Femur (tissue), 1 donor: Measurements from ENCODE around the gene USP16.
"Not testable (repeated sequence)": the region's sequence is repeated elsewhere in the genome, so short reads cannot be mapped to it uniquely, and the experiment has no call there.

Experiments
- DNase-seq: peaks from one replicate; pipeline ENCODE4 v3.0.0-alpha.2; 2017

USP16 gene

DNA sequence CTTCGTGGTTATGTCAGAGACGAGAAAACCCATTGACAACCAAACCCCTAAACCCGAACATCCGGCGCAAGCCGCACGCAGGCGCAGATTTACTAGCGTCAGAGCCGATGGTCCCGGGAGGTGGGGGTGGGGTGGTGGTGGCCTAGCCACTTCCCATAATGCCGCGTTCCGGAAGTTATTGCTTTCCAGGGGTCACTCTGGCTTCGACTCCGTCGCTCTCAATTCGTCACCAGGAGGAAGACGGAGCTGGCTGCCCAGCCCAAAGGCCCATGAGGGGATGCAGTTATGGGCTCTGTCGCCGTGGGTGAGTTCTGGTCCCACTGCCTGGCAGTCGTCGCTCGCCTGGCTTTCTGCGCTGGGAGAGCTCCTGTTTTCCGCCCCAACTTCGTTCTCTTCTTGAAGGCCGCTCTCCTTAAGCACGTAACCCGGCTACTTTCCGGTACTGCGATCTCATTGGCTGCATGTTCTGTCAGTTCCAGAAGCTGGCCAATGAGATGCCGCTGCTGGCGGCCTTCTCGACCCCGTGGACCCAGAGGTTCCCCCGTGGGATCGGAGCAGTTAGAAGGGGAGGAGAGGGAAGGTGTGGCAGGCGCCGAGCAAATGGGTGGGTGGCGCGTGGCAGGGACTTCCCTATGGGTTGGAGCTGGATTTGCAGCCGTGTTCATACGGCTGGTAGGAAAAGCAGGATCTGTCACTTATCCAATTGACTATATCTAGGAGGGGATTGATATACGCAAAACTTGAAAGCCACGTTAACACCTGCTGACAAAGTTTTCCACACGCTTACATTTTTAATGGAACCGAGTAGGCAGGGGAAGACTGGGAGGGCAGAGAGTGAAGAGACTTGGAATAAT lies at the start of gene USP16:
TSS of gene USP16 (plus strand) at position 195 of the 854 bp plus-strand sequence. CDS start 3,246 bp downstream, outside the sequence.
- peak; percentile 98 for DNase-seq

DNA sequence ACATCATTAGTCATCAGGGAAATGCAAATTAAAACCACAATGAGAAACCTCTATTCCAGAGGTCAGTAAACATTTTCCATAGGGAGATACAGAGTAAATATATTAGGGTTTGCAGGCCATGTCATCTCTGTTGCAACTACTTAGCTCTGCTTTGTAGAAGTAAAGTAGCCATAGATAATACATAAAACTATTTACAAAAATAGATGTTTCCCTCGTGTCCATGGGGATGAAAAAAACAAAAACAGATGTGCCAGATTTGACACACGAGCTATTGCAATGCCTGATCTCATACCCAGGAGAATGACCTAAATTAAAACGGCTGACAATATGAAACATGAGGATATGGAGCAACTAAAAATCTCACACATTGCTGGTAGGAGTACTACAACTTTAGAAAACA lies 49.1 kb upstream of the USP16 start:
- no peak for DNase-seq

DNA sequence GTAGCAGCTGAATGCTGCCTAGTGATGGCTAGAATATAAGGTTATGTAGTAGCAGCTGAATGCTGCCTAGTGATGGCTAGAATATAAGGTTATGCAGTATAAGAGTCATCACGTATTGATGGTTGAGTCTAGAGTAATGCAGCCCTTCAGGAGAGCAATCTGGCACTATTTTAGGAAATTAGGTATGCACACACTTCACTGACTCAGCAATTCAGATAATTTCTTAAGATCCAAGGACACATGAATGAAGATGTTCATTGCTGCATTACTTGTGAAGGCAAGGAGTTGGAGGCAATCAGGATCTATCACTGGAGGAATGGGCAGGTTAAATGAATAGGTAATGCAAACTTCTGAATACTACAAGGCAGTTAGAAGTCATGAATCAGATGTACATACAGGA lies 45.4 kb upstream of the USP16 start:
- DNase-seq = no peak

DNA sequence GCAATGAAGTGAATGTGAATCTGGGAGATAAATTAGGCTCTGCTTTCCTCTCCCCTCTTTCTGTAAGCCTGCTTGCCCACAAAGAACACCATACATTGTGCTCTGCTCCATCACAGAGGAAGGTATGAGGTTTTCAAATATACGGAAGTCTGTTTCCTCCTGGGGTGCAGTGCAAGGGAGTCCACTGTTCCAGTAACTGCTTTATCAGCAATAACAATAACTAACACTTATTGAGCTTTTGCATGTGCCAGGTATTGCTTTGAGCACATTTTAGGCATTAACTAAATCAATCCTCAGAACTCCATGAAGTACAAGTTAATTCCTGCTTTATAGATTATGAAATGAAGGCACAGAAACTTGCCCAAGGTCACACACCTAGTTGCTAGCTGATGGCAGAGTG lies 41.8 kb upstream of the USP16 start:
- no peak for DNase-seq

DNA sequence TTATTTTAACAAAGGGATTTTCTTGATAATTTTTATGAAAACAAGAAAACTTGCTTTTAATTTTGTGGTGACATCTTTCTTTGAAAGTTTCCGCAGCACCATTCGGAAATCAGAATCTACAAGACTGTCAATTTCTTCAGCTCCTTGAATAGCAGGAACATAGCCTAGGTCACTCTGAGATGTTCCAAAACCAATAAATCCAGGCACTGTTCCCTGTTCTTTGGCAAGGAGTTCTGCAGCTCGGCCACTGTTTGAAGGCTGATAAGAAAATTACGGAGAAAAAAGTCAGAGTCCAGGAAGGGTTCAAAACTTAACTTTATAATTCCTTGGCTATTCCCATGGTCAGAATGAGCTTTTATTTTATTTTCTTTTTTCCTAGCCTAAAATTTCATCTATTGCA lies 37.8 kb upstream of the USP16 start:
- no peak for DNase-seq

DNA sequence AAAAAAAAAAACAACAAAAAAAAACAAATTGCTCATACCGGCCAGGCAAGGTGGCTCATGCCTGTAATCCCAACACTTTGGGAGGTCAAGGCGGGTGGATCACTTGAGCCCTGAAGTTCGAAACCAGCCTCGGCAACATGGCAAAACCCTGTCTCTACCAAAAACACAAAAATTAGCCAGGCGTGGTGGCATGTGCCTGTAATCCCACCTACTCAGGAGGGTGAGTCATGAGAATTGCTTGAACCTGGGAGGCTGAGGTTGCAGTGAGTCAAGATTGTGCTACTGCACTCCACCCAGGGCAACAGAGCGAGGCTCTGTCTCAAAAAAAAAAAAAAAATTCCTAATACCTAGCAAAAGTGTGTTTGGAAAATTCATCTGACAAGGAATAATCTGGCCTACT lies 36.3 kb upstream of the USP16 start:
- DNase-seq = not testable (repeated sequence)

DNA sequence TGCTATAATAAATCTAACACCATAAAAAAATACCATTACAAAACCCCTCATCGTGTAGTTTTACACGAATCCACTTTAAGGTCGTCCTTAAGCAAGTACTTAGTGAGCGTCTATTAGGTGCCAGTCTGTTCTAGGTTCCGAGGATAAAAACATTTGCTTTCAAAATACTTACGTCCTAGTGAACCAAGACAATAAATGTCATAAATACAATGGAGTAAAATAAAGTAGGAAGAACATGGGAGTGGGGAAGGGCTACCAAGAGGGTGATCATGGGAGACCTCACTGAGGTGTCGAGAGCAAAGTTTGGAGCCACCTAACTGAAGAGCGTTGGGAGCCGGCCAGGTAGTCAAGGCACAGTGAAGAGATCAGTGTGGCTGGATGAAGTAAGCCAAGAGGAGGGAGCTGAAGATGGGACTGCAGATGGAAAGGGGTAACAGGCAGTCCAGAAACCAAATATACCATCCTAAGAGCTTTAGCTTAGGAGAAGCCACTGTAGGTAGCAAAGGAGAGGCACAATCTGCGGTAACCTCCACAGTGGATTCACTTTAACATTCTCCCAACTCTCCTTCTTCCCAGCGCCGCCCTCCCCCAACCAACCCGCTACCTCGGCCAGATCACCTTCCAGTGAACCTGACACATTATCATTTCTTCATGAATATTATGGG lies 32.5 kb upstream of the USP16 start:
- no peak for DNase-seq

DNA sequence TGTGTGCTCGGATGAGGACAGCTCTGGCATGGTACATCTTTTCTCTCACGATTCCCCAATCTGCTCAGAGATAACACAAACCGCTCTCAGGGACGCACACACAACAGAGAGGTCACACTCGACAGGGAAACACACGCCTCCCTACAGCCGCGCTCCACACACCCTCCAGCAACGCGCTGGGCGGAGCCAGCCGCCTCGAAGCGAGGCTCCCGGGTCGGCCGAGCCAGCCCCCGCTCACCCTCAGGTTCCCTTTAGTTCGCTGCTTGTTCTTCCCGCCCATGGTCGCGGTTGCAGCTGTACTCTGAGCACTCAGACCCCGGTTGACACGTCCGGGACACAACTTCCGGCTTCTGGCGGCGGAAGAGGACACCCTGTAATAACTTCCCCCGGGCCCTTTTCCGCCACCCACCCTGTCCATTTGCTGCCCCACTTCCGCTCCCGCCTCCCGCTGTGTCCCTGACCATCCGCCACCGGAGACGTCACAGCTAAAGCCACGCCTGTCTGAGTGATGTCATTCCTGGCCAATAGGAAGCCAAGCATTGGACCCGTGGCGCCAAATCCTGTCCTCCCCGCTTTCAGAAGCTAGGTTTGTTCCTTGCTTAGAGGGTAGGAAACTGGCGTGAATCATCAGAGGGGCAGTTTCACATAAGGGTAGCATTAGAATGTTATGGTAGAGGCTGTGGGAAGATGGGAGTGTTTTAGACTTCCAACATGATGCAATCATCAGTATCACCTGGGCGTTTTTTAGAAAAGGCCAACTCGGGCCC lies 31.8 kb upstream of the USP16 start, which contains the start of gene LTN1:
TSS of gene LTN1 (minus strand) at position 352 of the 767 bp plus-strand sequence. CDS start at position 280, 72 bp downstream.
- DNase-seq = peak; percentile 99

DNA sequence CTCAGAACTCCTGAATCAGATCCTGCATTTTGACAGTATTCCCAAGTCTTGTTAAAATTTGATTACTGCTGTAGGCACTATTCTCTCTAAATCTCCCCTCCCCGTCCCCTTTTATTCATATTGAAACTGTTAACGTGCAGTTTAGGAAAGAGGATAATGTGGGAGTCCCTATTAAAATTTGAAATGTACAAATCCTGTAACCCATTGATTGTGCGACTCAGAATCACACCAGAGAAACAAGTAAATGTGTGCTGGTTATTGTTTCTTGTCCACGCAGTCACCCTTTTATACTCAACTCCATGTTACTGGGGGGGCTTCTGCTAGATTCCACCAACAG lies 31.2 kb upstream of the USP16 start:
- DNase-seq = no peak

DNA sequence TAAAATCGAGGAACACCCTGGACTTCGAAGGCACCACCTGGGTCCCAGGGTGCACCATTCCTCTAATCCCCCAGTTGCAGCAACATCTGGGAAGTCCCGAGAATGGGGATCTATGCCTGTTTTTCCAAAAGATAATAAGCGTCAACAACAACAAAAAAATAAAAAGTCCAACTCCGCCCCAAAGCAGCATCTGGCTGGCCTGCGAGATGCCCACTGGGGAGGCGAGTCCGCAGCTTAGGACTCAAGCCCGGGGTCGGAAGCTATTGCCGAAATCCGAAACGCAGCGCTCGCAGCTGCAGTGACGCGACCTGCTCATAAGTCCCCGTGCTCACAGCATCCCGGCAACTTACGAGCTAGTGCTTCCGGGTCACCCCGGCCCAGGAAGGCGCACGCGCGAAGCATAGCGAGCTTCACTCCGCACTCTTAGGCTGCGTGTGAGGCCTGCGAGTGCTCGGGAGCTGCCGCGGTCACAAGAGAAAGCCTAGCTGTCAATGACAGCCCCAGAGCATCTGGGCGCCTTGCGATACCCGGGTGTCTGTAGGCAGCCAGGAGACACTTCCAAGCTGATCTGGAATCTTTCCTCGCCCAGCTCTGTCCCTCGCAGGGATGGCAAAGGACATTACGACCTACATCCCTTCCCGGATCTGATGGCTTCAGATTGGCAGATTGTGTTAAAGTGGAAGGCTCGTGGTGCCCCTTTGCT lies 21.9 kb upstream of the USP16 start:
- DNase-seq = peak; percentile 97

DNA sequence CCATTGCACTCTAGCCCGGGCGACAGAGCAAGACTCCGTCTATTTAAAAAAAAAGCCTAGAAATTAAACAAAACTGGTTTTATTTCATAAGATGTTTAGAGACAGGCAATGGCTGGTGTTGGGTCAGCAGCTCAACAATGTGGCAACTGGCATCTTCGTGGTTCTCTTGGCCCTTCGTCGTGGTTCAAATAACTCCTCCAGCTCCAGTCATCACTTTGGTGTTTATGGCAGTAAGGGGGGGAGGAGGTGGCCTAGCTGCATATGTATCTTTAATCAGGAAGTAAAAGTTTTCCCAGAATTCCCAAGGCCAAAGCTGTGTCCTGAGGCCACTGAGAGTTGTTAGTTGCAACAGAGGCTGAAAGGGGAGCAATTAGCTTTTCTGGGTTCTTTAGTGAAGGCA lies 18.8 kb upstream of the USP16 start:
- no peak for DNase-seq

DNA sequence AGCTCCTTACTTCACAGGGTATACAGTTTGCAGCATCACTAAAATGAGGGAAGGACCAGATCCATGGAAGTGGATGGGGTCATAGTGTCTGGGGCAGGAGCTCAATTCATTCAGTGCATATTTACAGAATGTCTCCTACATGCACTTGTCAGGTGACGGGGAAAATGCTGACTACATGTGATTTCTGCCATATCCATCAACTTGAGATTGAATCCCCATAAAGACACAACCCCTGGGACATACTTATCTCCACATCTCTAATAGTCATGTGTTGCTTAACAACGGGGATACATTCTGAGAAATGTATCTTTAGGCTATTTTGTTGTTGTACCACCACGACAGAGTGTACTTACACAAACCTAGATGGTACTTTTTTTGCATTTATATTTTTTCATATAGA lies 17.3 kb upstream of the USP16 start:
- no peak for DNase-seq

DNA sequence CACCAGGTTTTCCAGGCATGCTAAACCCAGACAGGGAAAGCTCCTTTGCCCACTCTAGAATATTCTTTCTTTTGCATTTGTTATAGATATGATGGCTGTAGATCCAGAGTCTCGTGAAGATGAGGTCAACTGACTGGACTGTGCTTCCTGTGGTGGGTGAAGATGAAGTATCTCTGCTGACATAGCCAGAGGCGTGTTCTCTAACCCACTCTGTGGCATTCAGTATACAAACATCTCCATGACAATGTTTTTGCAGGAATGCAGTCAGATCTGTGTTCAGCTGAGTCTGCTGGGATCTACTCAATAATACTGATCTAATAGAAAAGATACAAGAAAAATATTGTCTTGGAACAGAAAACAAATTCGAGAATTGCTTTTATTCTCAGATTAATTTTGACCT lies 16.7 kb upstream of the USP16 start:
- DNase-seq = no peak

DNA sequence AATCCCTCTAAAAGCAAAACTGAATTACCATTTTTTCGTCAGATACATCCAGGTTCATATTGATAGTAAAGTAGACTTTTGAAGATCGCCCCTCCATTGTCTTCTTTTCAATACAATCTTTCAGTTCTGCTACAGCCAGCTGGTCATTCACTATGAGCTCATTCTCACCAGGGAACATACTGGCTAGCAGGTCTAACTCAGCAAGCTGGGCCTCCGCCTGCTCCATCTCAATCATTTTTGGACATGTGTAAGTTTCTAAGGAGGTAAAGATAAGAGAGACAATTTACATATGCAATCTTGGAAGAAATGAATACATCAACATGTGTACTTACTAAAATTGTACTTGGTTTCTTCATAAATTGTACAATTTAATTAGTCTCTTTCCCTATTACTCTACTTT lies 16.1 kb upstream of the USP16 start:
- no peak for DNase-seq

DNA sequence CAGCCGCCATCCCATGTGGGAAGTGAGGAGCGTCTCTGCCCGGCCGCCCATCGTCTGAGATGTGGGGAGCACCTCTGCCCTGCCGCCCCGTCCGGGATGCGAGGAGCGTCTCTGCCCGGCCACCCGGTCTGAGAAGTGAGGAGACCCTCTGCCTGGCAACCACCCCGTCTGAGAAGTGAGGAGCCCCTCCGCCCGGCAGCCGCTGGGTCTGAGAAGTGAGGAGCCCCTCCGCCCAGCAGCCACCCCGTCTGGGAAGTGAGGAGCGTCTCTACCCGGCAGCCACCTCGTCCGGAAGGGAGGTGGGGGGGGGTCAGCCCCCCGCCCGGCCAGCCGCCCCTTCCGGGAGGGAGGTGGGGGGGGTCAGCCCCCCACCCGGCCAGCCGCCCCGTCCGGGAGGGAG lies 13.2 kb upstream of the USP16 start:
- DNase-seq = not testable (repeated sequence)

DNA sequence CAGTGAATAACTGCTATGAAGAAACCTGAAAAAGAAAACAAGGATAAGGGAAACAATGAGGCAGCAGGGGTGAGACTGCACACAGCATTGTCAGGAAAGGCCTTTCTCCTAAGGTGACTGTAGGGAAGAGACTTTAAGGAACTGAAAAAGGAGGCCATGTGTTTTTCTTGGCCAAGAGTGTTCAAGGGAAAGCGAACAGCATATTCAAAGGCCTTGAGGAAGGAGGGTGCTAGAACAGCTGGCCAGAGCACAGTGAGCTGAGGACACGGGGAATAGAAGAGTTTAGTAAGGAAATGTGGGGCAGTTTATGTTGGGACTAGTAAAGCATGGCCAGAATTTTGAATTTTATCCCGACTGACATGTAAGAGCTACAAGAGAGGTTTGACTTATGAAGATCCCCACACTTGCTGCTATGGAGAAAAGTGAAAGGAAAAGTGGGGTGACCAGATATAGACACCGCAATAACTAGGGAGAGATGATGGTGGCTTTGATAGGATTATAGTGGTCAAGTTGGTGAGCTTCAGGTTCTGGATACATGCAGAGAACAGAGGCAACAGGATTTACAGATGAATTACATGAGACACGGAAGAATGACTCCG lies 6.7 kb upstream of the USP16 start:
- no peak for DNase-seq

DNA sequence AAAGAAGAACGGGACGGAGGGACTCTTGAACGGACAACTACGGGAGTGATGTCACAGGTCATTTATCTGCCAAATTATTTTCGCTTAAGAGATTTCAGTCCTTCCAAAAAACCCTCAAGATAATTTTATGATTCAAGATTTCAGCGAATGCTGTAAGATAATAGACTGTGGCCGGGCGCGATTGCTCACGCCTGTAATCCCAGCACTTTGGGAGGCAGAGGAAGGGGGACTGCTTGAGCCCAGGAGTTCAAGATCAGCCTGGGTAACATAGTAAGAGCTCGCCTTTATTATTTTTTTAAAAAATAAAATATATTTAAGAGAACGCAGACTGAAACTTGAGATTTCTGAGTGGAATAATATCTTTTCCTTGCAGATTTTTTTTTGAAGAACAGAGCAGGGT lies 5.9 kb upstream of the USP16 start:
- DNase-seq = no peak

DNA sequence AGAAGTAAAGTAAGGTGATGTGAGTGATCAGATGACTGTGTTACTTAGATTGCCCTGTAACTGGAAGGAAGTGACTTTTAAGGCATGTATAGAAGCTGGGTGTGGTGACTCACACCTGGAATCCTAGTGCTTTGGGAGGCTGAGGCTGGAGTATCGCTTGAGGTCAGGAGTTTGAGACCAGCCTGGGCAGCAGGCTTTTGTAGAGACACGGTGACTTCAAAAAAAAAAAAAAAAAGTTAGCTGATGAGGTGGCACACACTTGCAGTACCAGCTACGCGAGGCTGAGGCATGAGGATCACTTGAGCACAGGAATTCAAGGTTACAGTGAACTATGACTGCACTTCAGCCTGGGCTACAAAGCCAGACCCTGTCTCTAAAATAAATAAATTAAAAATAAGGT lies 2.3 kb upstream of the USP16 start:
- DNase-seq = no peak

DNA sequence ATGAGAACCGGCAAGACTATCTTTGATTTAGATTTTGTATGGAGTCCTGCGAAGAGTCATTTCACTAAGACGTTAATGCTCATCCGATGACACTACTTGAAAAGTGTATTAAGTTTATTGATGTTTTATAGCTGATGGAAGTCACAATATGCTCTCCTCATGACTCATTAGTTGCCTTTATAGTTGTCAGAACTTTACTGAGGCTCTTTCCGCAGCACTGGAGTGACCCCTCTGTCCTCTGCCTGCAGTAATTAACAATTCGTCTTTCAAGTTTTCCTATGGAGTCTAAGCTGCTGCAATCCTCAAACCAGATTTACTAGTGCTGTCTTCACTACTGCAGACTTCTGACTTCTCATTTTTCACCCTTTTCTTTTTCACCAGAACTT lies 853 bp downstream of the USP16 start:
- DNase-seq = no peak

DNA sequence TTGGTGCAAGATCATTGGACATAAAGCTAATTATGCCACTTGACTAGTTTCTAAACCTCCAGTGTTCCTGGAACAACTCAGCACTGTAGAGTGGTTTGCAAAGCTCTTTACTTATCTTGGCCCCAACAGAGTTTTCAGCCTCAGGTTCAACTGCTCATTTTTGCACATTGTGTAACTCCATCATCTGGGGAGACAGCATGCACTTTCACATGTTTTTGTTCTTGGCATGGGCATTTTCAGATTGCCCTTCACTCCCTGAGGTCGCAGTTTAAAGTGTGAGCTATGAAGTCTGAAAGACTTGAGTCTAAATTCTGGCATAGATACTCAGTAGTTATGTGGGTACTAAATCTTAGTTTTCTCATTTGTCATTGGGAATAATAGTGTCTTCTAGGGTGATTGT lies 5.1 kb downstream of the USP16 start:
- DNase-seq = no peak

DNA sequence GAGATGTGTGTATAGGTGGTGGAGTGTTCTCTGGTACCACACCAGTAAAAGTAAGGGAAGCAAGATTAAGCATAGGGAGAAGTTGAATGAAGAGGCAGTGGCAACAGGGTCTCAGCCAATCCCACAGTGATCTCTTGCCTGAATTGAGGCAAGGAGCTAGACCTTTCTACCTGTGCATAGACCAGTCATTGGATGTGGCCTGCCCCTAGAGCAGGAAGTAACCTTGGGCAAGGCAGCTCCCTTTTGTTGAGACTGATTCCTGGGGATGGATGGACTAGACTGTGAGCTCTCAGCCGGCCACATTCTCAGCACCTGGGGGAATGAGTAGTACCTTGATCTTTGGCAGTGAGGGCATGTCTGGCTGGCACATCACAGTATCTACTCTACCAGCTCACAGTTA lies 6.4 kb downstream of the USP16 start:
- DNase-seq = no peak

DNA sequence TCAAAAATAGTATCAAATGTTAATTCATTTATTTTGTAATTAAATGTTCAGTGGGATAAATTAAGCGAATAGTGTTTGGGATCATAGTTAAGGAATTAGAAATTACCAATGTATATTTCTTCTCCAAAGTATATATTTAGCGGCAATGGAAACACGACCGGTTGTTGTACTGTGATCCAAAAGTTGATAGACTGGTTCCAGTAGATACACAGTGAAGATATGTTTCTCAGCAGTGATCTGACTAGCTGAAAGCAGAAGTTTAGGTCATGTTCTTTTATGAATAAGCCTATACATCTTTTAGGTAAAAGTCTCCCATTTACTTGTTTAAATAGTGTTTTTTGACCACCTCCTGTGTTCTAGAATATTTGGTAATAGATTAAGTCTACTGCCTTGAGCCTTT lies 8.8 kb downstream of the USP16 start:
- DNase-seq = no peak

DNA sequence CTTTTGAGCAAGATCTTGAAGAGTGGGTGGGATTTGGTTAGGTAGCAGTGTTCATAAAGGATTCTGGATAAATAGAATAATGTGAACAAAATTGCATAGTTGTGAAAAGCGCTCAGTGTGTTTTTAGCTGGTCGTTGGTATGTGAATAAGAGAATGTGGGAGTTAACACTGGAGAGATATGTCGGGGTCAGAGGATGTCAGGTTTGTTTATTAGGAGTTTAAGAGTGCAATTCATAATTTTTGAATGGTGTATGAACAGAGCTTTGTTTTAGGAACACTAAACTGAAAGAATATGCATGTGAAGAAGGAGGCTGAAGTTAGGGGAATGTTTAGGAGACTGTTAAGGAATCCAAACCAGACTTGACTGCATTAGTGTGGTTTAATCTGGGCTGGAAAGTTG lies 9.4 kb downstream of the USP16 start:
- no peak for DNase-seq
